Bone marrow (tissue), 2 donors: ENCODE measurements around the gene KLHL36.

ENCODE experiments used
- DNase-seq, 2 donors: peaks; one replicate each; lab custom pipeline; 2025; lab: John Stamatoyannopoulos, UW

KLHL36 gene

GRCh38 chr16:84643180-84643583, 5.1 kb upstream of the KLHL36 start:
- DNase-seq, result peak in 1 of 2 donors; percentile 18

- DNase-seq, result no peak
Observed at GRCh38 chr16:84643674-84644073, 4.6 kb upstream of the KLHL36 start.

- no peak for DNase-seq
Observed at GRCh38 chr16:84648595-84649510, 542 bp downstream of the KLHL36 start.

- DNase-seq, result no peak
Observed at GRCh38 chr16:84649511-84649861, 1.2 kb downstream of the KLHL36 start.

- no peak for DNase-seq
Observed at GRCh38 chr16:84650062-84650991, 2.0 kb downstream of the KLHL36 start.

GRCh38 chr16:84652566-84652965, 4.3 kb downstream of the KLHL36 start:
- DNase-seq, result no peak

GRCh38 chr16:84654238-84654637, 5.9 kb downstream of the KLHL36 start:
- no peak for DNase-seq

GRCh38 chr16:84654998-84655397, 6.7 kb downstream of the KLHL36 start:
- no peak for DNase-seq

GRCh38 chr16:84656649-84657048, 8.3 kb downstream of the KLHL36 start:
- DNase-seq, result no peak

- DNase-seq, result no peak
Observed at GRCh38 chr16:84657229-84657837, 9.0 kb downstream of the KLHL36 start.

GRCh38 chr16:84658690-84659089, 10.4 kb downstream of the KLHL36 start:
- DNase-seq, result no peak

- no peak for DNase-seq
Observed at GRCh38 chr16:84659656-84660300, 11.5 kb downstream of the KLHL36 start.

GRCh38 chr16:84660973-84661372, 12.7 kb downstream of the KLHL36 start:
- DNase-seq, result no peak

- DNase-seq, result no peak
Observed at GRCh38 chr16:84661418-84662060, 13.2 kb downstream of the KLHL36 start.

- no peak for DNase-seq
Observed at GRCh38 chr16:84662471-84662870, 14.2 kb downstream of the KLHL36 start.

- DNase-seq, result no peak
Observed at GRCh38 chr16:84663433-84664101, 15.3 kb downstream of the KLHL36 start.

GRCh38 chr16:84665359-84665758, 17.0 kb downstream of the KLHL36 start:
- DNase-seq, result no peak

GRCh38 chr16:84665843-84666242, 17.5 kb downstream of the KLHL36 start:
- DNase-seq, result no peak

GRCh38 chr16:84667600-84668309, 19.4 kb downstream of the KLHL36 start:
- no peak for DNase-seq

- DNase-seq, result no peak
Observed at GRCh38 chr16:84670063-84670462, 21.8 kb downstream of the KLHL36 start.
